ENCODE measurements around the gene EFHC1.

EFHC1 gene

GRCh38 chr6:52544602-52545405 lies 124.7 kb downstream of the EFHC1 start:
- TF ChIP-seq CTCF (IDR thresholded peaks at IDR 0.05; ENCODE audit: low read depth, low read length) = no peak
- H3K4me3 ChIP-seq (ENCODE audit: low read depth, low read length) = no peak overlapping the region

GRCh38 chr6:52545406-52546119 lies 125.4 kb downstream of the EFHC1 start:
- TF ChIP-seq CTCF (IDR thresholded peaks at IDR 0.05; ENCODE audit: low read depth, low read length) = no peak
- H3K4me3 ChIP-seq (ENCODE audit: low read depth, low read length) = no peak overlapping the region

GRCh38 chr6:52546192-52546591 lies 126.0 kb downstream of the EFHC1 start:
- H3K4me3 ChIP-seq (ENCODE audit: low read depth, low read length) = no peak overlapping the region
- TF ChIP-seq CTCF (IDR thresholded peaks at IDR 0.05; ENCODE audit: low read depth, low read length) = no peak

DNA sequence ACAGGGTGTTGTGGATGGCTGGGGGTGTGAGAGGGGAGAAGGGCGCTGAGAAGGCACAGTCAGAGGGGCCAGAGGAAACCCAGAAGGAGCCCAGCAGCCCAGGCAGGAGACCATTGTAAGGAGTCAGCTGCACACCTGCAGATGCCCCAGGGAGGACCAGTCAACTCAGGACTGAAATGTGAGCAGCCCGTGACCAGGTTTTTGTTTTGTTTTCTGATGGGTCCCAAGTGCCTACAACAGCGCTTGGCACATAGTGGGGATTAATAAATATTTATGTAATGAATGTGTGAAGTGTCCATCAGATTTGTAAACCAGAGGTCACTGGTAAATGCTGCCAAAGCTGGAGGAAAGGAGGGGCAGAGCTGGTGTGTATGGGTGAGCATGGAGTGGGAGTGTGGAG lies 126.5 kb downstream of the EFHC1 start:
- H3K4me3 ChIP-seq (ENCODE audit: low read depth, low read length) = no peak overlapping the region
- no peak for TF ChIP-seq CTCF (IDR thresholded peaks at IDR 0.05; ENCODE audit: low read depth, low read length)

DNA sequence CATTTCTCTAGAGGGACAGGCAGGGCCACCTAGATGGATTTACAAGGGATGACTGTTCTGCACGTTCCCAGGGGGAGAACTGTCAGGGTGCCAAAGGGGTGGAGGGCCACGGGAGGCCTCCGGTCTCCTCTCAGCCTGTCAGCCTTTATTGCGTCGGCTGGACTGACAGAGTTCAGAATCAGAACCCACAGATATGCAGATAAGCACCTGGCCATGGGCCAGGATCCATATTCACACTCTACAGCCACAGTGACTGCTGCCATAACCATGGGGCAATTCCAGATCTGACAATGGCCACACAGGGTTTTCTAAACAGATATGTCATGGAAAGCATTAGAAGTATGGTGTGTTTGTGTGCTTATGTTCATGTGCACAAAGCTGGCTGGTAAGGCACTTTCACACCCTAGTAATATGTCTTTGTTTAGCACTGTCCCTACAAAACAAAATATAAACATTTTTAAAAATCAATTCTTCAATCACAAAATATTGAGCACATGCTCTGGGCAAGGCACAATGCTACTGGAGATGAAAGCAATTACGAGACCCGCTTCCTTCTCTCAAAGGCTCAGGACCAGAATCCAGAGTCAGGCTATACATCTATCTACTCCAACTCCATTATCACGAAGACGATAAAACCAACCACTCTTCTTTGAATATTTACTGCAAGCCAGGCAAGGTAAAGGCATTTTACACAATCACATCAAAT lies 127.7 kb downstream of the EFHC1 start:
- TF ChIP-seq CTCF (IDR thresholded peaks at IDR 0.05; ENCODE audit: low read depth, low read length) = no peak
- H3K4me3 ChIP-seq (ENCODE audit: low read depth, low read length) = no peak overlapping the region

GRCh38 chr6:52548353-52548713 lies 128.2 kb downstream of the EFHC1 start:
- no peak for TF ChIP-seq CTCF (IDR thresholded peaks at IDR 0.05; ENCODE audit: low read depth, low read length)
- H3K4me3 ChIP-seq (ENCODE audit: low read depth, low read length) = no peak overlapping the region

DNA sequence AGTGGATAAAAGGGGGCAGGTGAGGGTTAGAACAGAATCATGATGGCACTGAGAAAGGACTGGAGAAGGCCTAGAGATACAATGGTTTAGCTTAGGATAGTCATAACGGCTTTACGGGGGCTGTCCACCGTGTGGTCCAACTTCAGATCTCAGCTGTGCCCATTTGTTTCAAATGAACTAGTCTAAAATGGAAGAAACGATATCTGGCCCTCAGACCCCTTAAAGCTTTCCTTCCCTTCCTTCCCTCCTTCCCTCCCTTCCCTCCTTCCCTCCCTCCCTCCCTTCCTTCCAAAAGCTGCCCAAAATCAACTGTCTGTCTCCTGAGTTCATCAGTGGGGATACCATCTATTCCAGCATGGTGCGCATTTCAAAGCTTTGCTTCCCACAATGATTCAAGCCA lies 128.9 kb downstream of the EFHC1 start:
- TF ChIP-seq CTCF (IDR thresholded peaks at IDR 0.05; ENCODE audit: low read depth, low read length) = no peak
- H3K4me3 ChIP-seq (ENCODE audit: low read depth, low read length) = no peak overlapping the region

Measured in WI38 (cell line).